ENCODE measurements around the gene IL2. TPM values are rescaled to one million over a fixed set of nuclear protein-coding genes. Genes with fewer than 3 reads are reported as not detected.

Gene IL2
- total RNA-seq, 1 experiment from 2014 or later = 1.3 TPM

DNA sequence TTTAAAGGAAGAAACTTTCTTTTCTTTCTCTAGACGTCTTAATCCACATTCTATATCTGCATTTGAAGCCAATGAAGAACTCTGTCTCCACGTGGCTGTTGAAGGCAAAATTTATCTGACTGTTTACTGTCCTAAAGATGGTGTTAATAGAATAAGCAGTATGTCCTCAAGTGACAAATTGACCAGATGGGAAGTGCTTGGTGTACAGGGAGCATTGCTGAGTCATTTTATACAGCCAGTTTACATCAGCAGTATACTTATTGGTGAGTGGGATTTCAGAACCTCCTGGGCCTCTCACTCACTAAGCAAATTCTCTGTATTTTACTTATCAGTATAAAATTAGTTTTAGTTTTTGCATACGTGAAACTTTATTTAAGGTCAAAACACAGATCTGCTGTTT lies 44.0 kb downstream of the IL2 start:
- Histone ChIP-seq H3K36me3 (ENCODE audit: control insufficient read depth in 1 of 2, insufficient read depth in 2 of 2, low read length in 2 of 2) (no peaks in the 10 kb centered on the region), H4K20me1 (ENCODE audit: insufficient read depth) (no peaks in the 10 kb centered on the region), H3K79me2 (ENCODE audit: insufficient read depth, low read length) (no peaks in the 10 kb centered on the region), H2AFZ (ENCODE audit: low read depth, low read length, poor library complexity, severe bottlenecking) (peak overlapping the region; percentile 43), H3K4me2 (ENCODE audit: low read length) (no peak overlapping the region), H3K9me2 (ENCODE audit: insufficient read depth) (no peaks in the 10 kb centered on the region; the same call in 1 of the 2 replicates), H3K4me3 (replicated peaks in 1 of 2; ENCODE audit: low read depth in 1 of 2, low read length in 2 of 2) (no peak overlapping the region), H3K27ac (ENCODE audit: low read depth, low read length) (no peak overlapping the region), H3K9ac (ENCODE audit: low read length) (no peak overlapping the region), H3K4me1 (ENCODE audit: control insufficient read depth in 1 of 2, insufficient read depth in 2 of 2, low read length in 2 of 2) (no peaks in the 10 kb centered on the region), H3K27me3 (ENCODE audit: insufficient read depth, low read length) (no peaks in the 10 kb centered on the region), H3K9me3 (ENCODE audit: control insufficient read depth in 1 of 2, insufficient read depth in 1 of 2, low read depth in 1 of 2, low read length in 2 of 2) (no peaks in the 10 kb centered on the region)
- DNase-seq (ENCODE audit: low read depth, low spot score) = no peak
- no peak for ATAC-seq
- intact Hi-C loops (cut with micrococcal nuclease) = no loop called here
- CTCF ChIA-PET = no interaction called here
- no TSS peak for BruUV-seq (replicated peaks)
- no peak for TF ChIP-seq POLR2AphosphoS5 (IDR thresholded peaks at IDR 0.05; ENCODE audit: low read depth, low read length)
- TF ChIP-seq YY1 (IDR thresholded peaks at IDR 0.05; ENCODE audit: extremely low read depth, insufficient replicate concordance, low read depth, low read length) = no peak
- TF ChIP-seq EGR1 (IDR thresholded peaks at IDR 0.05; ENCODE audit: low read depth) = no peak
- TF ChIP-seq TCF7L2 (IDR thresholded peaks at IDR 0.05; ENCODE audit: borderline replicate concordance, extremely low read depth, insufficient read depth, insufficient read length) = no peak
- no peak for TF ChIP-seq SRF (IDR thresholded peaks at IDR 0.05; ENCODE audit: low read depth)
- no peak for TF ChIP-seq SP1 (IDR thresholded peaks at IDR 0.05; ENCODE audit: low read depth)
- RAD21 ChIA-PET (ENCODE audit: low non-redundant PET in 1 of 2, low total read pairs in 2 of 2, uncharacterized antibody in 2 of 2, unreplicated experiment in 2 of 2) = no interaction called here
- POLR2A ChIA-PET = no interaction called here

DNA sequence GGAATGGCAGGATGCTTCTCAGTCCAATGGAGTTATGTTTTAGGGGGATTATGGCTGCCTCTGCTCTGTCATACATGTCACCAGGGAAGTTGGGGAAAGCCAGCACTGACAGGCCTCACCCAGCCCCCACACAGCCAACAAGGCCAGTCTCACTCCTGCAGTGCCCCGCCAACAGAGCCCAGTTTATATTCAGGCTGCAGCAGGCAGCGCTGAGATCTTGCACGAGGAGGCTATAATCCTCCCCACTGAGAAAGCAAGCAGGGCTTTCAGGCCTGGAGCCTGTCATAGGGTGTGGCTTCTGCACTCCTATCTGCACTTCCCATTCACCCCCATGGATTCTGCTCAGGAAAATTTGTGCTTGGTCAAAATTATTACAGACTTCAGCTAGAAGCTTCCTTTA lies 52.7 kb downstream of the IL2 start:
- ATAC-seq = no peak
- H3K4me2 ChIP-seq (ENCODE audit: low read length) = no peak overlapping the region
- no peaks in the 10 kb centered on the region for H3K9me2 ChIP-seq (ENCODE audit: insufficient read depth)
- H3K36me3 ChIP-seq (ENCODE audit: control insufficient read depth in 1 of 2, insufficient read depth in 2 of 2, low read length in 2 of 2) = no peaks in the 10 kb centered on the region
- DNase-seq (ENCODE audit: low read depth, low spot score) = no peak
- intact Hi-C loops (cut with micrococcal nuclease) = no loop called here
- H3K9ac ChIP-seq (ENCODE audit: low read length) = no peak overlapping the region
- ChIA-PET CTCF (no interaction called here), POLR2A (no interaction called here), RAD21 (ENCODE audit: low non-redundant PET in 1 of 2, low total read pairs in 2 of 2, uncharacterized antibody in 2 of 2, unreplicated experiment in 2 of 2) (no interaction called here)
- H3K9me3 ChIP-seq (ENCODE audit: control insufficient read depth in 1 of 2, insufficient read depth in 1 of 2, low read depth in 1 of 2, low read length in 2 of 2) = no peaks in the 10 kb centered on the region
- BruUV-seq (replicated peaks) = no TSS peak
- no peak overlapping the region for H3K27ac ChIP-seq (ENCODE audit: low read depth, low read length)
- no peak overlapping the region for H3K4me3 ChIP-seq (replicated peaks in 1 of 2; ENCODE audit: low read depth in 1 of 2, low read length in 2 of 2)
- no peaks in the 10 kb centered on the region for H3K79me2 ChIP-seq (ENCODE audit: insufficient read depth, low read length)
- no peak overlapping the region for H2AFZ ChIP-seq (ENCODE audit: low read depth, low read length, poor library complexity, severe bottlenecking)
- no peaks in the 10 kb centered on the region for H3K4me1 ChIP-seq (ENCODE audit: control insufficient read depth in 1 of 2, insufficient read depth in 2 of 2, low read length in 2 of 2)
- H3K27me3 ChIP-seq (ENCODE audit: insufficient read depth, low read length) = no peaks in the 10 kb centered on the region
- no peak for TF ChIP-seq JUND (IDR thresholded peaks at IDR 0.05)
- TF ChIP-seq POLR2AphosphoS5 (IDR thresholded peaks at IDR 0.05; ENCODE audit: low read depth, low read length) = no peak
- TF ChIP-seq EGR1 (IDR thresholded peaks at IDR 0.05; ENCODE audit: low read depth) = no peak
- TF ChIP-seq ZNF274 (IDR thresholded peaks at IDR 0.05; ENCODE audit: low read depth, low read length) = no peak
- no peak for TF ChIP-seq EZH2 (IDR thresholded peaks at IDR 0.05)
- TF ChIP-seq, protein P1, sequence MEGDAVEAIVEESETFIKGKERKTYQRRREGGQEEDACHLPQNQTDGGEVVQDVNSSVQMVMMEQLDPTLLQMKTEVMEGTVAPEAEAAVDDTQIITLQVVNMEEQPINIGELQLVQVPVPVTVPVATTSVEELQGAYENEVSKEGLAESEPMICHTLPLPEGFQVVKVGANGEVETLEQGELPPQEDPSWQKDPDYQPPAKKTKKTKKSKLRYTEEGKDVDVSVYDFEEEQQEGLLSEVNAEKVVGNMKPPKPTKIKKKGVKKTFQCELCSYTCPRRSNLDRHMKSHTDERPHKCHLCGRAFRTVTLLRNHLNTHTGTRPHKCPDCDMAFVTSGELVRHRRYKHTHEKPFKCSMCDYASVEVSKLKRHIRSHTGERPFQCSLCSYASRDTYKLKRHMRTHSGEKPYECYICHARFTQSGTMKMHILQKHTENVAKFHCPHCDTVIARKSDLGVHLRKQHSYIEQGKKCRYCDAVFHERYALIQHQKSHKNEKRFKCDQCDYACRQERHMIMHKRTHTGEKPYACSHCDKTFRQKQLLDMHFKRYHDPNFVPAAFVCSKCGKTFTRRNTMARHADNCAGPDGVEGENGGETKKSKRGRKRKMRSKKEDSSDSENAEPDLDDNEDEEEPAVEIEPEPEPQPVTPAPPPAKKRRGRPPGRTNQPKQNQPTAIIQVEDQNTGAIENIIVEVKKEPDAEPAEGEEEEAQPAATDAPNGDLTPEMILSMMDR (IDR thresholded peaks at IDR 0.05 in 2 of 3, conservative IDR thresholded peaks at IDR 0.05 in 1 of 3; ENCODE audit: borderline replicate concordance in 1 of 3, insufficient read depth in 1 of 3, low read depth in 2 of 3, low read length in 2 of 3) = no peak
- TF ChIP-seq, protein P2, sequence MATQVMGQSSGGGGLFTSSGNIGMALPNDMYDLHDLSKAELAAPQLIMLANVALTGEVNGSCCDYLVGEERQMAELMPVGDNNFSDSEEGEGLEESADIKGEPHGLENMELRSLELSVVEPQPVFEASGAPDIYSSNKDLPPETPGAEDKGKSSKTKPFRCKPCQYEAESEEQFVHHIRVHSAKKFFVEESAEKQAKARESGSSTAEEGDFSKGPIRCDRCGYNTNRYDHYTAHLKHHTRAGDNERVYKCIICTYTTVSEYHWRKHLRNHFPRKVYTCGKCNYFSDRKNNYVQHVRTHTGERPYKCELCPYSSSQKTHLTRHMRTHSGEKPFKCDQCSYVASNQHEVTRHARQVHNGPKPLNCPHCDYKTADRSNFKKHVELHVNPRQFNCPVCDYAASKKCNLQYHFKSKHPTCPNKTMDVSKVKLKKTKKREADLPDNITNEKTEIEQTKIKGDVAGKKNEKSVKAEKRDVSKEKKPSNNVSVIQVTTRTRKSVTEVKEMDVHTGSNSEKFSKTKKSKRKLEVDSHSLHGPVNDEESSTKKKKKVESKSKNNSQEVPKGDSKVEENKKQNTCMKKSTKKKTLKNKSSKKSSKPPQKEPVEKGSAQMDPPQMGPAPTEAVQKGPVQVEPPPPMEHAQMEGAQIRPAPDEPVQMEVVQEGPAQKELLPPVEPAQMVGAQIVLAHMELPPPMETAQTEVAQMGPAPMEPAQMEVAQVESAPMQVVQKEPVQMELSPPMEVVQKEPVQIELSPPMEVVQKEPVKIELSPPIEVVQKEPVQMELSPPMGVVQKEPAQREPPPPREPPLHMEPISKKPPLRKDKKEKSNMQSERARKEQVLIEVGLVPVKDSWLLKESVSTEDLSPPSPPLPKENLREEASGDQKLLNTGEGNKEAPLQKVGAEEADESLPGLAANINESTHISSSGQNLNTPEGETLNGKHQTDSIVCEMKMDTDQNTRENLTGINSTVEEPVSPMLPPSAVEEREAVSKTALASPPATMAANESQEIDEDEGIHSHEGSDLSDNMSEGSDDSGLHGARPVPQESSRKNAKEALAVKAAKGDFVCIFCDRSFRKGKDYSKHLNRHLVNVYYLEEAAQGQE (IDR thresholded peaks at IDR 0.05; ENCODE audit: low read depth) = no peak
- TF ChIP-seq TCF7L2 (IDR thresholded peaks at IDR 0.05; ENCODE audit: borderline replicate concordance, extremely low read depth, insufficient read depth, insufficient read length) = no peak
- TF ChIP-seq POLR2A (IDR thresholded peaks at IDR 0.05; ENCODE audit: borderline replicate concordance, extremely low read depth, insufficient read depth, insufficient read length) = no peak
- TF ChIP-seq ZFX (IDR thresholded peaks at IDR 0.05) = no peak
- no peak for TF ChIP-seq CBX3 (IDR thresholded peaks at IDR 0.05; ENCODE audit: low read depth)
- TF ChIP-seq, protein P3, sequence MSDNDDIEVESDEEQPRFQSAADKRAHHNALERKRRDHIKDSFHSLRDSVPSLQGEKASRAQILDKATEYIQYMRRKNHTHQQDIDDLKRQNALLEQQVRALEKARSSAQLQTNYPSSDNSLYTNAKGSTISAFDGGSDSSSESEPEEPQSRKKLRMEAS (IDR thresholded peaks at IDR 0.05) = no peak
- TF ChIP-seq SP1 (IDR thresholded peaks at IDR 0.05; ENCODE audit: low read depth) = no peak
- no peak for TF ChIP-seq SRF (IDR thresholded peaks at IDR 0.05; ENCODE audit: low read depth)
- TF ChIP-seq, protein P4, sequence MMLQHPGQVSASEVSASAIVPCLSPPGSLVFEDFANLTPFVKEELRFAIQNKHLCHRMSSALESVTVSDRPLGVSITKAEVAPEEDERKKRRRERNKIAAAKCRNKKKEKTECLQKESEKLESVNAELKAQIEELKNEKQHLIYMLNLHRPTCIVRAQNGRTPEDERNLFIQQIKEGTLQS (IDR thresholded peaks at IDR 0.05) = no peak
- H4K20me1 ChIP-seq (ENCODE audit: insufficient read depth) = no peaks in the 10 kb centered on the region
